B cell (primary cell): Measurements from ENCODE around the gene LRRC49.
"Not testable (repeated sequence)": the region's sequence is repeated elsewhere in the genome, so short reads cannot be mapped to it uniquely, and the experiment has no call there.

Experiments
- EZH2 ChIP-seq: IDR thresholded peaks from 2 replicates; pipeline ENCODE4 v1.6.1; 2012; ENCODE audit warnings: borderline replicate concordance, low read depth, mild to moderate bottlenecking, moderate library complexity, low read length; ENCODE audit not compliant: insufficient read depth, poor library complexity, severe bottlenecking
- TF ChIP-seq, protein P1 (sequence below): fragments of 200-600 bp; IDR thresholded peaks from one replicate; pipeline ENCODE4 v1.8.0; 2022; ENCODE audit warnings: antibody characterized with exemption, mild to moderate bottlenecking

DNA sequence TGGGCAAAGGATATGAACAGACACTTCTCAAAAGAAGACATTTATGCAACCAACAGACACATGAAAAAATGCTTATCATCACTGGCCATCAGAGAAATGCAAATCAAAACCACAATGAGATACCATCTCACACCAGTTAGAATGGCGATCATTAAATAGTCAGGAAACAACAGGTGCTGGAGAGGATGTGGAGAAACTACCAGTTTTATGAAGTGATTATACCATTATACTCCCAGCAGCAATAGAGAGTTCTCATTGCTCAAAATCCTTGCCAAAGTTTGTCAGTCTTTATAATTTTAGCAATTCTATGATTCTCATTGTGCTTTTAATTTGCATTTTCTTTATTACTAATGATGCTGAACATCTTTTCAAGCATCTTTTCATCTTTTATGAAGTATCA lies 34.3 kb downstream of the LRRC49 start:
- TF ChIP-seq, protein P1, sequence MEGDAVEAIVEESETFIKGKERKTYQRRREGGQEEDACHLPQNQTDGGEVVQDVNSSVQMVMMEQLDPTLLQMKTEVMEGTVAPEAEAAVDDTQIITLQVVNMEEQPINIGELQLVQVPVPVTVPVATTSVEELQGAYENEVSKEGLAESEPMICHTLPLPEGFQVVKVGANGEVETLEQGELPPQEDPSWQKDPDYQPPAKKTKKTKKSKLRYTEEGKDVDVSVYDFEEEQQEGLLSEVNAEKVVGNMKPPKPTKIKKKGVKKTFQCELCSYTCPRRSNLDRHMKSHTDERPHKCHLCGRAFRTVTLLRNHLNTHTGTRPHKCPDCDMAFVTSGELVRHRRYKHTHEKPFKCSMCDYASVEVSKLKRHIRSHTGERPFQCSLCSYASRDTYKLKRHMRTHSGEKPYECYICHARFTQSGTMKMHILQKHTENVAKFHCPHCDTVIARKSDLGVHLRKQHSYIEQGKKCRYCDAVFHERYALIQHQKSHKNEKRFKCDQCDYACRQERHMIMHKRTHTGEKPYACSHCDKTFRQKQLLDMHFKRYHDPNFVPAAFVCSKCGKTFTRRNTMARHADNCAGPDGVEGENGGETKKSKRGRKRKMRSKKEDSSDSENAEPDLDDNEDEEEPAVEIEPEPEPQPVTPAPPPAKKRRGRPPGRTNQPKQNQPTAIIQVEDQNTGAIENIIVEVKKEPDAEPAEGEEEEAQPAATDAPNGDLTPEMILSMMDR: not testable (repeated sequence)
- TF ChIP-seq EZH2: not testable (repeated sequence)
